Heart right ventricle (tissue), 16 donors: ENCODE data around the gene SMIM27. TPM values are rescaled to one million over a fixed set of nuclear protein-coding genes. Genes with fewer than 3 reads are reported as not detected.

Experiments used
- ATAC-seq, 8 donors: fragments of 200-7000 bp; cut with Tn5 transposase; one replicate each; pipeline ENCODE4 v1.9.1; 2020; ENCODE audit warnings: mild to moderate bottlenecking in 8 of 8, moderate library complexity in 8 of 8, moderate number of reproducible peaks in 1 of 8
- DNase-seq, 2 donors: peaks; one replicate each; pipeline ENCODE4 v3.0.0-alpha.2; 2020
- H3K27ac ChIP-seq, 10 donors: fragments of 200-600 bp; sonication (generic) in 2 of 10; one replicate each; pipeline versions ENCODE4 v1.5.0 to v1.8.0; 2020 to 2022; ENCODE audit warnings: mild to moderate bottlenecking in 3 of 10
- H3K27me3 ChIP-seq, 7 donors: fragments of 200-600 bp; one replicate each; pipeline ENCODE4 v1.8.0; 2021 to 2022; ENCODE audit warnings: mild to moderate bottlenecking in 2 of 7
- H3K36me3 ChIP-seq, 9 donors: fragments of 200-600 bp; sonication (generic) in 1 of 9; one replicate each; pipeline versions ENCODE4 v1.5.0 to v1.8.0; 2020 to 2022; ENCODE audit warnings: mild to moderate bottlenecking in 2 of 9
- H3K4me1 ChIP-seq, 9 donors: fragments of 200-600 bp; sonication (generic) in 1 of 9; one replicate each; pipeline versions ENCODE4 v1.5.0 to v1.8.0; 2020 to 2022; ENCODE audit warnings: mild to moderate bottlenecking in 4 of 9
- H3K4me3 ChIP-seq, 10 donors: fragments of 200-600 bp; sonication (generic) in 2 of 10; one replicate each; pipeline versions ENCODE4 v1.5.0 to v1.8.0; 2020 to 2022; ENCODE audit warnings: mild to moderate bottlenecking in 7 of 10, moderate library complexity in 2 of 10
- H3K9me3 ChIP-seq, 11 donors: fragments of 200-600 bp in 10 of 11; sonication (generic) in 2 of 11; one replicate each; pipeline versions ENCODE4 v1.5.0 to v1.8.0; 2013 to 2022; ENCODE audit warnings: mild to moderate bottlenecking in 2 of 11, control low read depth in 1 of 11, moderate library complexity in 1 of 11
- CTCF ChIP-seq, 9 donors: fragments of 200-600 bp; sonication (generic) in 2 of 9; IDR thresholded peaks; one replicate each; pipeline versions ENCODE4 v1.5.0 to v1.8.0; 2021 to 2022; ENCODE audit warnings: antibody characterized with exemption in 9 of 9, mild to moderate bottlenecking in 5 of 9, moderate library complexity in 1 of 9
- WGBS, 2 donors: extraction: QIAGEN DNeasy Blood & Tissue Kit; methylation state at CpG; one replicate each; pipeline ENCODE4 v1.1.7; 2013; ENCODE audit warnings: inconsistent platforms in 1 of 2; 5-methylcytosine and 5-hydroxymethylcytosine counted together
- intact Hi-C, 10 donors: fragments of 100-400 bp; cut with DNase I; formaldehyde crosslinking; loops; one replicate each; pipeline versions ENCODE4 v1.11.1 to v1.14.2; 2022
- polyA plus RNA-seq, 2 donors: library from polyadenylated mRNA; stranded (reverse); fragments of 200-250 nt; gene quantifications; one replicate each; pipeline ENCODE4 v1.2.3, GENCODE V29; 2013
- total RNA-seq, 10 donors: library from RNA; stranded (reverse); fragmentation: NEBNext Ultra II Directional in 3 of 10; extraction: Animal tissue kit (Norgen Biotek cat#: 25700) in 3 of 10; gene quantifications; one replicate each; pipeline versions ENCODE4 v1.2.1 to v1.2.4, GENCODE V29; 2021 to 2023
- donor health status: Arrhythmogenic right ventricular cardiomyopathy.
- donor health status: ischemic (EF 13 %, LVEDD 7.1; RV severe dilation, severe dysfunction).
- donor health status: healthy with polysubstance abuse.
- donor health status: DM: no; HTN: yes; CAD: no.
- donor health status: DM: no; HTN: no; CAD: no.
- donor health status: ischemic (EF 25% LVEDD 6.9; RV normal size, moderate dysfunction).
- donor health status: ischemic (EF 25% LVEDD 5.7; RV mildly dilated, moderate dysfunction).
- donor health status: healthy.
- donor health status: DM: yes; HTN: yes; CAD: no.
- donor health status: Ischemic cardiomyopathy.
- donor health status: ischemic (EF 35%, LVEDD 5.7; RV mildly dilated, moderate dysfunction).
- donor health status: nonischemic (EF 11% LVEDD 7.7; RV severe dilation, severe dysfunction).
- donor health status: DM: yes; HTN: yes; CAD: no.
- donor health status: PGD.
- donor health status: ischemic (EF 29% LVEDD 5.4; RV normal size, mild dysfunction).
- donor health status: nonischemic (EF 23%, LVEDD 6.1; RV moderate dilation, normal function).

Gene SMIM27
- total and polyA plus RNA-seq, 12 donors, result 3.6 to 19.6 (median 14.8) TPM

- intact Hi-C loops, result no loop called here
- Histone ChIP-seq H3K4me3 (no peak overlapping the region), H3K36me3 (peaks cover 0 to 23% (median 0%) of the 10 kb centered on the region in 9 donors), H3K27ac (no peak overlapping the region), H3K9me3 (no peaks in the 10 kb centered on the region), H3K27me3 (no peaks in the 10 kb centered on the region), H3K4me1 (peaks cover 0 to 40% (median 32%) of the 10 kb centered on the region in 9 donors)
- no peak for TF ChIP-seq CTCF (IDR thresholded peaks at IDR 0.05)
- no peak for DNase-seq
- no peak for ATAC-seq
Observed at GRCh38 chr9:32554591-32554990, 2.5 kb downstream of the SMIM27 start.

DNA sequence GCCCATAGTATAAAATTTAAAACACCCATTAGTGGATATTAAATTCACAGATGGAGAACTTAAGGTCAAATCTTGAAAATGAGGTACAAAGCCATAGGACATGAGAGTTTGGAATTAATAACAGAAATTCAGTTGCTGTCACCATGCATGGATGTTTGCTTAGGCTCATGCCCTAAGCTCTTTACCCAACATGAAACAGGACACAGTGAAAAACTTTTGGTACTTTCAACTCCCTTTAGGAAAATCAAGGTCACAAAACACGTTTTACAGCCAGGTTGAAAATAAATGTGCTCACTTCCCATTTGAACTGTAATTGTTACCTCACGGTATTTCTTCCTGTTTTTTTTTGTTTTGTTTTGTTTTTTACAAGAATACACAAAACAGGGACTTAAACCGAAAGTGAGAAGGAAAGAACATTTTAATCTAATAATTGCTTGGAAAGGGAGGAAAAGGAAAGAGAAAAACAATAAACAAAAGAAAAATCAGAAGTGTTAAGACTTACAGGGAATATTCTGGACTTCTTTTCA lies 6.3 kb downstream of the SMIM27 start:
- H3K36me3 ChIP-seq, result peaks cover 0 to 27% (median 0%) of the 10 kb centered on the region in 9 donors
- peak overlapping the region in 5 of 10 donors; percentile 10 to 52 (median 23) for H3K27ac ChIP-seq

GRCh38 chr9:32565967-32566366 lies 13.8 kb downstream of the SMIM27 start:
- intact Hi-C loops, result no loop called here
- Histone ChIP-seq H3K36me3 (peaks cover 0 to 85% (median 9%) of the 10 kb centered on the region in 9 donors), H3K4me1 (peaks cover 0 to 12% (median 6%) of the 10 kb centered on the region in 9 donors), H3K27ac (no peak overlapping the region), H3K4me3 (no peak overlapping the region), H3K9me3 (no peaks in the 10 kb centered on the region), H3K27me3 (no peaks in the 10 kb centered on the region)
- DNase-seq (no peak), ATAC-seq (no peak)
- WGBS, 2 donors, result 93 to 94% methylated on average over 6 of the region's 6 CpGs
- TF ChIP-seq CTCF (IDR thresholded peaks at IDR 0.05), result no peak

More for the DNA sequence above, 6.3 kb downstream of the SMIM27 start:
- Histone ChIP-seq H3K9me3 (no peaks in the 10 kb centered on the region), H3K4me3 (no peak overlapping the region), H3K27me3 (no peaks in the 10 kb centered on the region), H3K4me1 (peaks cover 0 to 26% (median 16%) of the 10 kb centered on the region in 9 donors)
- 52 to 60% methylated on average over 3 of the region's 3 CpGs for WGBS, 2 donors
- DNase-seq (no peak), ATAC-seq (no peak)
- intact Hi-C loops, result no loop called here
- TF ChIP-seq CTCF (IDR thresholded peaks at IDR 0.05), result no peak

- no peaks in the 10 kb centered on the region for H3K9me3 ChIP-seq
- 92 to 93% methylated on average over 26 of the region's 26 CpGs for WGBS, 2 donors
- H3K4me3 ChIP-seq, result no peak overlapping the region
- peaks cover 0 to 20% (median 14%) of the 10 kb centered on the region in 9 donors for H3K4me1 ChIP-seq
- no peak for DNase-seq
- peaks cover 0 to 77% (median 9%) of the 10 kb centered on the region in 9 donors for H3K36me3 ChIP-seq
- intact Hi-C loops, result no loop called here
- no peak overlapping the region for H3K27ac ChIP-seq
- peak in 3 of 8 donors; percentile 18 to 41 (median 41) for ATAC-seq
- TF ChIP-seq CTCF (IDR thresholded peaks at IDR 0.05), result no peak
- no peaks in the 10 kb centered on the region for H3K27me3 ChIP-seq
Observed at GRCh38 chr9:32566770-32567169, 14.6 kb downstream of the SMIM27 start.
